ENCODE data around the gene NSUN2.

NSUN2 gene

DNA sequence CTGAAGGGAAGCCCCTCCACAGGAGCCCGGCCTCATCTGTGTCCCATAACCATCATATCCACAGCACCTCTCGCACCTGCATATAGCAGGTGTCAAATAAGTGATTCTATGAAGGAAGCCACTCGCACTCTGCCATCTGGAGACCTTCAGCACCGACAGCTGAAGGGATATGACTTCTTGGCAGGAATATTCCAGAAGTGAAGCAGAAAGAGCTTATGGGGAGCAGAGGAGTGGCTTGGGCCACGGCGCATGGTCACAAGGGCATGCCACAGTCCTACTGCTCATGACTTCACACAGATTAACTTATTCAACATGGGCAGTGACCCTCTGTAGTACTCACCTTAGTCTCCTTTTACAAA, 80.9 kb downstream of the NSUN2 start:
- TF ChIP-seq EZH2phosphoT487 (IDR thresholded peaks at IDR 0.05; ENCODE audit: low read depth) (no peak), CTCF (IDR thresholded peaks at IDR 0.05; ENCODE audit: low read depth, low read length) (no peak)
- no peaks in the 10 kb centered on the region for H3K36me3 ChIP-seq (replicated peaks; ENCODE audit: low read depth, low read length)
- no peak overlapping the region for H3K4me3 ChIP-seq (ENCODE audit: low read length)

GRCh38 chr5:6551287-6551954, 81.4 kb downstream of the NSUN2 start:
- H2AFZ ChIP-seq (ENCODE audit: low read depth, low read length): no peak overlapping the region
- no peaks in the 10 kb centered on the region for H3K36me3 ChIP-seq (replicated peaks; ENCODE audit: low read depth, low read length)
- no peaks in the 10 kb centered on the region for H3K27me3 ChIP-seq (ENCODE audit: low read depth, low read length)
- no peak overlapping the region for H3K4me2 ChIP-seq (ENCODE audit: low read length)
- H3K4me1 ChIP-seq (ENCODE audit: low read length): no peaks in the 10 kb centered on the region
- H3K9ac ChIP-seq (ENCODE audit: low read length): no peak overlapping the region
- H3K27ac ChIP-seq (ENCODE audit: low read length): no peak overlapping the region
- TF ChIP-seq CTCF (IDR thresholded peaks at IDR 0.05; ENCODE audit: low read depth, low read length) (no peak), EZH2phosphoT487 (IDR thresholded peaks at IDR 0.05; ENCODE audit: low read depth) (no peak)
- no peaks in the 10 kb centered on the region for H4K20me1 ChIP-seq (ENCODE audit: insufficient read depth, low read length)
- H3K4me3 ChIP-seq (ENCODE audit: low read length): no peak overlapping the region
- H3K79me2 ChIP-seq (ENCODE audit: low read length): no peaks in the 10 kb centered on the region
- H3K9me3 ChIP-seq (ENCODE audit: insufficient read depth, low read length): no peaks in the 10 kb centered on the region

More for the DNA sequence above, 80.9 kb downstream of the NSUN2 start:
- Histone ChIP-seq H3K4me1 (ENCODE audit: low read length) (no peaks in the 10 kb centered on the region), H3K4me2 (ENCODE audit: low read length) (no peak overlapping the region), H3K27me3 (ENCODE audit: low read depth, low read length) (no peaks in the 10 kb centered on the region), H3K27ac (ENCODE audit: low read length) (no peak overlapping the region), H3K9ac (ENCODE audit: low read length) (no peak overlapping the region), H2AFZ (ENCODE audit: low read depth, low read length) (no peak overlapping the region), H3K79me2 (ENCODE audit: low read length) (no peaks in the 10 kb centered on the region), H3K9me3 (ENCODE audit: insufficient read depth, low read length) (no peaks in the 10 kb centered on the region), H4K20me1 (ENCODE audit: insufficient read depth, low read length) (no peaks in the 10 kb centered on the region)

GRCh38 chr5:6550628-6551027, 82.2 kb downstream of the NSUN2 start:
- Histone ChIP-seq H3K9ac (ENCODE audit: low read length) (no peak overlapping the region), H3K9me3 (ENCODE audit: insufficient read depth, low read length) (no peaks in the 10 kb centered on the region), H4K20me1 (ENCODE audit: insufficient read depth, low read length) (no peaks in the 10 kb centered on the region), H2AFZ (ENCODE audit: low read depth, low read length) (no peak overlapping the region), H3K27me3 (ENCODE audit: low read depth, low read length) (no peaks in the 10 kb centered on the region), H3K27ac (ENCODE audit: low read length) (no peak overlapping the region), H3K4me3 (ENCODE audit: low read length) (no peak overlapping the region), H3K4me1 (ENCODE audit: low read length) (no peaks in the 10 kb centered on the region), H3K4me2 (ENCODE audit: low read length) (no peak overlapping the region), H3K79me2 (ENCODE audit: low read length) (no peaks in the 10 kb centered on the region), H3K36me3 (replicated peaks; ENCODE audit: low read depth, low read length) (no peaks in the 10 kb centered on the region)
- no peak for TF ChIP-seq CTCF (IDR thresholded peaks at IDR 0.05; ENCODE audit: low read depth, low read length)
- no peak for TF ChIP-seq EZH2phosphoT487 (IDR thresholded peaks at IDR 0.05; ENCODE audit: low read depth)

Data from OCI-LY3 (cell line).